HG03442 (cell line): ENCODE results near the gene PARN.
"Not testable (repeated sequence)": the region's sequence is repeated elsewhere in the genome, so short reads cannot be mapped to it uniquely, and the experiment has no call there.

Experiments used
- ATAC-seq: cut with Tn5 transposase; IDR thresholded peaks from one replicate; pipeline ENCODE4 v1.9.1; 2021; ENCODE audit warnings: mild to moderate bottlenecking, moderate library complexity; ENCODE audit not compliant: unreplicated experiment

The PARN gene

DNA sequence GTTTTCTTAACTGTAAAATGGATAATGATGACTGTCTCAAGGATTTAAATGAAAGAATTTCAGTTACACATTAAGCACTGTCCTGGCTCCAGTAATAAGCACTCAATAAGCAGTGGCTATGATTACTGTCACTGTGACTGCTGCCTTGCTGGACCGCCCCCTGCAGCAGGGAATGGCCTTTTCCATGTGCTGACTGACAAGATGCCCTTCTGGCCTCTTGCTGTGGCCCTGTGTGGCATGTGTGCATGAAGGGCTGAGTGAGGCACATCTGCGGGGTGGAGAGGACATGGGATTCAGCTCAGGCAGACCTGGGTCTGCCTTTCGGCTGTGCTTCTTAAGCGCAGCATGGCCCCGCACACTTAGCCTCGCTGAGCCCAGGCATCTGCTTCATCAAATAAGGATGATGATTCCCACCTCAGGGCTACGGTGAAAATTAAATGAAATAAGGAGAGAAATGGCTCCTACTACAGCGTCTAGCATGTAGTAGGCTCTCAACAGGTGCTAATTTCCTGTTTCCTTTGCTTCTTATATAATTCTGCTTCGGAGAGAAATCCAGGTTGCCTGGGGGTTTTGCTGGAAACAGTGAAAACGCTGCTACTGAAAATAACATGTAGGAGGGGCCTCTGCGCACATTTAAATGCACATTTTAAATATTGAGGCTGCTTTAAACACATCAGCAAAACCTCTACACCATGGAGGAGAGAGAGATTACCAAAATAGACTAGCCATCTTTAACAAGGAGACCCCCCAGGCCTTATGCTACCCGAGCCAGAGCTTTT, 183.9 kb downstream of the PARN start:
- ATAC-seq: no peak

DNA sequence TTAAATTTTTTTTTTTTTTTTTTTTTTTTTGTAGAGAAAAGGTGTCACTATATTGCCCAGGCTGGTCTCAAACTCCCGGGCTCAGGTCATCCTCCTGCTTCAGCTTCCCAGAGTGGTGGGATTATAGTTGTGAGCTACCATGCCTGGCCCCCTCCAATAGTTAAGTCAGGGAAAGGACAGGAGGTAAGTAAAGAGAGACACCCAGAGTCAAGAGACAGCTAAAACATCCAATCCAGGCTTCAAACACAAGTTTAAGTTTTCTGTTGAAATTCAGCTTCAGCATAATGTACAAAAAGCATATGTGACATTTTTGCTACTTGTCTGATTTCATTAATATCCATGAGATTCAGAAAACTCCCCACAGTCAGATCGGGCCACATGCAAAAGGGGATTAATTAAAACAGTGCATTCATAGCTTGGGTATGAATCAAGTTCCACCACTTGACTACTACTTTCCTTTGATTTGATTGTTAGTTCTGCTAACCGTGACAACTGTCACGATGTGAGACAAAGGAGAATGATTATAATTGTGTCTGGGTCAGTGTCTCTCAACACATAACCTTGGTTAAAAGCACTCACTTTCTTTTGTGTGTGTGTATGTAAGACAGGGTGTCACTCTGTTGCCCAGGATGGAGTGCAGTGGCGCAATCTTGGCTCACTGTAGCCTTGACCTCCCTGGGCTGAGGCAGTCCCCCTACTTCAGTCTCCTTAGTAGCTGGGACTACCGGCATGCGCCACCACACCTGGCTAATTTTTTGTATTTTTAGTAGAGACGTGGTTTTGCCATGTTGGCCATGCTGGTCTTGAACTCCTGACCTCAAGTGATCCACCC, 184.9 kb downstream of the PARN start:
- no peak for ATAC-seq

DNA sequence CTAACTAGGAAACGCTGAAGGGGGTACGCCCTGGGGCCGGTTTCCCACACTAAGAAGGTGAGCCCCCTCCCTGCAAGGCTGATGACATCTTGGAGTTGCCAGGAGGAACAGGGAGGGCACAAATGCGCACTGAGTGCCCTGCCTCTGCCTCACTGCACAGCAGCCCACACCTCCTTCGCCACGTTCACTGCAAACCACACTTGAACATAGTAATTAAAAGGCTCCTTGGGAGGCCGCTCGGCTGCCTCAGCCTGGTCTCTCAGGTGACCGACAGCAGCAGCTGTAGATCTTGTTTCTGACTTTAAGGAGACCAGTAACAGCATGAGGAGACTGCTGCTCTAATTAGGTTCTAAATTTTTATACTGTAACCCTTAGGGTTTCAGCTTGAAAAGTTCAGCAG, 188.5 kb downstream of the PARN start:
- ATAC-seq: not testable (repeated sequence)

DNA sequence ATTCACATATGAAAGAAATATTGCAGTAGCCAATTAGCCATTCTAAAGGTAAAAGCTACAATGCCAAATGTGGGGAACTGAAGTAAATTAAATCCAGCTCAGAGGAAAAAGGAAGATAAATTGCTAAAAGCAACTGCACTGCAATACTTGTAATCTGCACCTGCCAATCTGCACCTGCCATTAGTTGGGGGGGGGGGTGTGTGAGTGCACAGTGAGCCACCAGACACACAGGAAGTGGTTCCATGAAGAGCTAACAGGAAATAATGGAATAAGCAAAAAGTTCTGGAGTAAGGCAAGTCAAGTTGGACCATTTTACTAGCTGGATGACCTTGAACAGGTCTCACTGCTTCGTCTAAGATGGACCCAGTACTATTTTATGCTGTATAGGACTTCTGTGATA, 191.8 kb downstream of the PARN start:
- ATAC-seq: no peak

DNA sequence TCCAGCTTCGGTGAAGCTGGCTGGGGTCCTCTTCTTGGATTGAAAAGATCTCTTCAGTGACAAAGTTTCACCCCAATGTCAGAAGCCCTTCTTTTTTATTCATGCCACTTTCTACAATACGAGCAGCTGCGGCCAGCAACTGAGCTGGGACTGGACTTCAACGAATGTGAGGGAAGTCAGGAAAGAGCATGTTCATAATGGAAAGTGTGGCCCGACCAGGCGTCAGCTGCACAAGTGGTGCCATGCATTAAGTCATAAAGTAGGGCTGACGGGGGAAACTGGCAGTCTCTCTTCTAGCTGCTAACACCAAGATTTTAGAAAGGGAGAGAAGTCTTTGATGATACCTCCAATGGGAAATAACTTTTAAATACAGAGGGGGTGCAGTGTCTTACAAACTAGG, 192.6 kb downstream of the PARN start:
- ATAC-seq: no peak

DNA sequence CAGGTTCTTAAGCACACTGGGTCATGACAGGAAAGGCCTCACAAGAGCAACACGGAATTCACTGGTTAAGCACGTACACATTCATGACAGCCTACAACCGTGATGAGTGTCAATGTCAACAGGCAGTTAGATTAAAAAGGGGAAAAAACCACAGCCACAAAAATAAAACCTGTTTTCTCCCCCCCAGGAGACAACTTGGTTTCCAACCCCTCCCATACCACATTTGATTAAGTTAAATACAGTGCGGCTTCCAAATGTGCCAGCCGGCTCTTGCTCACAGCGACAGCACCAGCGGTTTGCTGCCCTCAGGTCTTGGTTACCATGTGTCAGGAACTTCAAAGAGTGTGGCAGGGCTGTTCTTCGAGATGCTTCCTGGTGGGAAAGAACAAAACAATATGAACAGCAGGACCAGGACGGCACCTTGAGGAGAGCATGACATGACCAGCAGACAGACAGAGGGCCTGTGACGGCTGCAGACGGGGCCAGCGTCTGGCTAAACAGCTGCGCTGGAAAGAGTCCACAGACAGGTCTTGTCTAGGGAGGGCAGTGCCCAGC, 193.6 kb downstream of the PARN start:
- ATAC-seq: no peak

DNA sequence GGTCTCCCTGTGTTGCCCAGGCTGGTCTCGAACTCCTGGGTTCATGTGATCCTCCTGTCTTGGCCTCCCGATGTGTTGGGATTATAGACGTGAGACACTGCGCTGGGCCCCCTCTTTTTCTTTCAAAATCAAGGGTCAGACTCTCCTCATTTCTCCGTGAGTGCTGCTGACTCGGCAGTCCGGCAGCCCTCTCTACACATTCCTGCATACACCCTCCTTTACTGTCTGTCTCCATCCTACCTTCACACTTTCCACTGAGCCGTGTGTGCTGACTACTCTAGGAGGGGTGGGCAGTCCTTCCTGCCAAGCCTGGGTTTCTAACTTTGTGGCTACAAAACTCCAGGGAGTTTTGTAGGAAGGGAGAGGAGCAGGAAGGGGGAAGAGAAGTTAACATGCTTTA, 195.2 kb downstream of the PARN start:
- no peak for ATAC-seq

DNA sequence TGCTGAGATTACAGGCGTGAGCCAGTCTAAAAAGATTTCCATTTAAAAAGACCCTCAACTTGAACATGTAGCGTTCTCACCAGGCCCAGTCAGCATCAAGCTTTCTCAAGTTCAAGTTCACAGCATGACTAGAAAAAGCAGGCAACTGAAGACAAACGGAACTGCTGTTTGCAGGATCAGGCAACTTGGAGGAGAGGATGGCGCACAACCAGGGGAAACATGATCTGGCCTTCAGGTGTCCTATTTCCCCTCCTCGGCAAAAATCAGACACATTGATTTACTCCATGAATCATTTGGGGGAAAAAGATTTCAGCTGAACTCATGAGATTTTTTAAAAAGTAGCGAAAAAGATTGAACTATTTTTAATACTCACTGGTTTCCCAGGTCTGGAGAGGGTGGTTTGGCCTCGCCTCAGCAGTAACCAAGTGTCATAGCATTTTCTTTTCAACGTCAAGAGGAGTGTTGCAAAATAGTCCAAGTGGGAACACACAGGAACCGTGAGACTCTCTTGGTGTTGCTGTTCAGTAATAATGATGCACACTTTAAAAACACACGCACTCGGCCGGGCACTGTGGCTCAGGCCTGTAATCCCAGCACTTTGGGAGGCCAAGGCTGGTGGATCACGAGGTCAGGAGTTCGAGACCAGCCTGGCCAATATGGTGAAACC, 201.0 kb downstream of the PARN start:
- ATAC-seq: not testable (repeated sequence)

DNA sequence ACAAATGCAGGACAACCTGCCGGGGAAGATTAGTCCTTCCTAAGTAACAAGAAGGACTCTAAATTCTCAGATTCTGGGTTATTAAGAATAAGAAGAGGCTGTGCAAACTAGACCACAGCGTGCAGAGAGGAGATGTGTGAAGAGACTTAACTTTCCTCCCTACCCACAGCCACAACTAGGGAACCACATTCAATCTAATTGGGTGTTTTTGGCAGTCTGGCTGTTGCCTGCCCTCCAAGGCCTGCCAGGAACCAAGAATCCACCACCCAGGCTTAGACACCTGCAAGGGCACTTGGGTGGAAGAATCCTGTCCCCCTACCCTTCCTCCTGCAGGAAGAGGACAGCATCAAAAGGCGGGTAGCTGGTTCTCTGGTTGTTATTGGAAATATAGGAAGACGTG, 202.0 kb downstream of the PARN start:
- ATAC-seq: no peak

DNA sequence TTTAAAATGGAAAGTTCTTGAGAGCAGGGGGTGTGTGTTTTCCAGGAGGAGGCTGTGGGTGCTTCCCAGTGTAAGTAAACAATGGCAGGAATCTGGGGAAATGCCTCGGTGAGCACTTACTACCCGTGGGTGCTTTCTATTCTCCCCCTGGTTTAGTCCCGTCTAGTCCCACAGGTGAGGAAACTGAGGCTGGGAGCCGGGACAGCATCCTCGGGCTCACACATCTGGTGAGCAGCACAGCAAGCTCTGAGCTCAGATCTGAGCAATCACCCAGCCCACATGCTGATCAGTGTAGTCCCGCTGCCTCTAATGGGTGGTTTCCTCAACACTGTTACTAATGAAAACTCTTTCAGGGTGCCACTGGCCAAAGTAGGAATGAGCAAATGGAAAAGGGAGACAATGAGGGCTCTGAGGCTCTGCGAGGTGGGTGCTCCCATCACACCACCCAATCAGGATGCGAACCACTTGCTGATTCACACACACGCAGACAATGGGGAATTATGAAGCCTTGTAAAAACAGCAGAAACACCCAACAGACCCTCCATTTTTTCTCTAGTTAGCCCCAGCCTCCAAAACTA, 202.6 kb downstream of the PARN start:
- no peak for ATAC-seq

DNA sequence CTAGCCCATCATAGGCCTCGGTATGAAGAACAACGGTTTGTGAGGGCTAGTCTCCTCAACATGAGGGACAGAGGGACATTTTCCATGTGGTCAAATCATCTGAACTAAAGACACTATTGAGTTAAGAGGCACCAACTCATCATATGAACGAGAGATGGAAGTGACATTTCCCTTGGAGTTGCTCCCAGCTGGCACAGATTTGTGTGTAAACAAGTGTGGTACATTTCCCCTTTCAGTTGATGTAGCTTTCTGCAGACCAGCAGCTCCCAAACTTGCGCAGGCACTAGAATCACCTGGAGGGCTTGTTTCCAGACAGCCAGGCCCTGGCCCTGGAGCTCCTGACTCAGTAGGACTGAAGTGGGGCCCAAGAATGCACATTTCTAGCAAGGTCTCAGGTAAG, 205.5 kb downstream of the PARN start:
- ATAC-seq: no peak

DNA sequence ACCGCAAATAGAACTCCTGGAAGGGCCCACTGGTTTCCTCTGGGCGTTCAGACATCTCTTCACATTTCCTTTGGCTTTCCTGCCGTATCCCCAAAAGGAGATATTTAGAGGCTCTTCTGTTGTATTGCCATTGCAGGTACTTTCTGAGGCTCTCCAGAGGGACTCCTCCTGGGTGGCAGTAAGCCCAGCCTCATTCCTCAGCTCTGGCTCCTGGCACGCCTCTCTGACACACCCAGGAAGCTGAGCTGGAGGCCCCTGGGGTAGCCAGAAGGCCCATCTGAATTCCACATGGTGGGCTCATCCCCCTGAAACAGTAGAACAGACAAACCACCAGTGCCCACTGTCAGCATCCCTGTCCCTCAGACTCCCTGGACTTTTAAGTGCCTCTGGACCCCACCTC, 206.7 kb downstream of the PARN start:
- ATAC-seq: no peak

DNA sequence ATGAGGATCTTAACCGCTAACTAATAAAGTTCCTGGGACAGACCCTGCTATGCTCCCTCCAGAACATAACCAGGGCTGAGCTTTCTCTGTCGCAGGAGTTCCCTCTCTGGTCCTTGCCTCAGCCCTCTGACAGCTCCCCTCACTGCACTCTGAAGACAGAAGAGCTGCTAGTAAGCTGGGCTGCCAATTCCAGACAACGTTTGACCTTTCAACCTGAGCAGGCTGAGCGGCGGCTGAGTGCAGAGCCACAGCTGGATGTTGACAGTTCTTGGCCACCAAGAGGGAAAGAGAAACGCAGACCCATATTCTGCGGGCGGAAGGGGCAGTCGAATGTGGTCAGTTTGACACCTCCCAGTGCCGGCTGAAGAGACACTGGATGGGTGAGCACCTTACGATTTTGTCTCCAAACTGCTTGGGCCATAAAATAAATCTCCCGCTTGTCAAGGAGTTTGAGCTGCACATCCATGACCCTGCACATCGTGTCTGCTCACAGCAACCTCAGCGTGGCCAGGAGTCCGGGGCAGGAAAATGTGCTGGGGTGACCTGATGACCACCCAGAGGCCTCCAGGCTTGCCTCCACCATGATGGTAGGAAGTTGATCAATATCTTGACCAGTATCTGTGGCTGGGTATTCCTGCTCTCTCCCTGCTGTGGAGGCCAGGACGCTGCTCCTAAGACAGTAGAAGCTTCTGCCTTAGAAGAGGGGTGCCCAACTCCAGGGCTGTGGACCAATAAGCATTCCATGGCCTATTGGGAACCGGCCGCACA, 209.2 kb downstream of the PARN start:
- ATAC-seq: no peak

DNA sequence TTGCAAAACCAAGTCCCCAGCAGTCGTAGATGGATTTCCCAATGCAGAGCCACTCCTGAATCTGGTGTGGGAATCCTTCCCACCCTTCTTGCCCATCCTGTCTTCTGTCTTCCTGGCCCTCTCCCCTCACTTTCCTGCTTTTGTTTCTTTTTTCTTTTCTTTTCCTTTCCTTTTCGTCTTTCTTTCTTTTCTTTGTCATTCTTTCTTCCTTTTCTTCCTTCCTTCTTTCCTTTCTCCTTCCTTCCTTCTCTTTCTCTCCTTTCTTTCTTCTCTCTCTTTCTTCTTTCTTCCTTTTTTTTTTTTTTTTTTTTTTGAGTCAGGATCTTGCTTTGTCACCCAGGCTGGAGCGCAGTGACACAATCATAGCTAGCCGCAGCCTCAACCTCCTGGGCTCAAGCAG, 209.8 kb downstream of the PARN start:
- ATAC-seq: not testable (repeated sequence)

DNA sequence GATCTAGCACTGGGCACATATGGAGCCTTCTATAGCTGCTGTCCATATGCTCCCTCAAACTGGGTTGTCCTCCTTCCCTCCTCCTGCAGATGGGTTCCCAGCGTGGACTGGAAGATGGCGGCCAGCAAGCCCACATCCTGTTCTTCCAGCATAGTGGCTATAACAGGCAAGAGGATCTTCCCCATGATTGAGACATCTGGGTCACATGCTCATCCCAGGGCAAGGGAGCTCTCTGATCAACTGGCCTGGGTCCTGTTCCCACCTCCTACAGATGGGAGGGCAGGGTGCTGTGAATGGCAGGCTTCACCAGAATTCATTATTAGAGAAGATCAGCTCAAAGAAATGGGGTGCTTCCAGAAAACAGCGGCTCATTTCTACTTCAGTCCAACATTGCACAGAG, 210.2 kb downstream of the PARN start:
- no peak for ATAC-seq

DNA sequence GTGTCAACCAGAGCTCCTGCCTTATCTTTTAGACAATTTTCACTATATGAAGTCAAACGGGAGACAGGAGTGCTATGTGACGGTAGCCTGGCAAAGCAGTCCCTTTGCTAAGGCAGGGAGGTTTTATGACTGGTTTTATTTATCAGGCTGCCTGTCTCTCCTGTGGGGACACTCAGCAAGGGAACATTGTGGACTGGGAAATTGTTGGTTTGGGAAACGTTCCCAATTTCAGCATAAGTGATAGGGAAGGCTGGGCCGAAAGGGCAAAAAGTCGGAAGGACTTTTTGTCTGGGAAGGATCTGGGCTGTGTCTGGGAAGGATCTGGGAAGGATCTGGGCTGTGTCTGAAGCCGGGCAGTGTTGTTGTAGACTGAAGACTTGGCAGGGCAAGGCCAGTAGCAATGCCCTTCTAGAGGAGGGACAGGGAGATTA, 211.2 kb downstream of the PARN start:
- no peak for ATAC-seq

DNA sequence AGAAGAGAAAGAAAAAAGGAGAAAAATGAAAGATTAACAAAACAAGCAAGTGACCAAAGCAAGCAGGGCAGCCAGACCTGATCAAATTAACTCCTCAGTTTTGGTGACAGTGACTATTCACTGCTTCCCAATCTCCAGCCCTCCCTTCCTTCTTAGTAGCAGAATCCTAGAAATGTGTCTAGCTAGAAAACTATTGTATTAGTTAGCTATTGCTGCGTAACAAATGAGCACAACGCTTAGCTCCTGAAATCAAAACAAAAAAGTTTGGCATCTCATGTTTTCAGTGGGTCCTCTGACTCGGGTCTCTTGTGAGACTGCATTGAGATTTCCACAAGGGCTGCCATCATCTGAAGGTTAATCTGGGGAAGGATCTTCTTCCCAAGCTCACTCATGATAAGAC, 213.9 kb downstream of the PARN start:
- ATAC-seq: no peak

DNA sequence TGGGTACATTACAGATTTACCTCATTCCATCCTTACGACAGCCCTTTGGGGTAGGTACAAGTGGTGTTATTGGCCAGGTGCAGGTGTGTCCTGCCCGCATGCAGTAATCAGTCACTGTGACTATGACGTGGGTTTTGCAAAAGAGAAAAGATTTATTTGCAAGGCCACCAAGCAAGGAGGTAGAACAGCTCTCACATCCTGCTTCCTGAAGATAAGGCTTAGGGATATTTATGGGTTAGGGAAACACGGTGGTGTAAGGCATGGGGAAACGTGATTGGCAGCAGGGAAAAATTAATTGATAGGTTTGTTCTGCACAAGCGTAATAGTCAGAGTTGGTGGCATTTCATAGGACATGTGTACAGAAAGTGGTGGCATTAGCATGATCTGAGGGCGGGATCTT, 214.8 kb downstream of the PARN start:
- ATAC-seq: no peak

DNA sequence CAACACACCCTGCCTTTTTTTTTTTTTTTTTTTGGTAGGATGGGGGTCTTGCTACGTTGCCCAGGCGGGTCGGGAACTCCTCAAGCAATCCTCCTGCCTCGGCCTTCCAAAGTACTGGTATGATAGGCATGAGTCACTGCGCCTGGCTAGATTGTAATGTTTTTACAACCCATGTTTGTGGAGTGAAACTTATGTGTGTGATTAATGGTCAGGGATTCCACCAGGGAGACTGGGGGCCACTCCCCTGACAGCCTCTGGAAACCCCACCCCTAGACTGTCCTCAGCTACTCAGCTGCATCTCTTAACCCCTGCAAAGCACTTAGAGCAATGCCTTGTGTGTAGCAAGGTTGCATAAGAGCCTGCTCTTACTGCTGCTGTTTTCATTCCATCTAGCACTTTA, 220.5 kb downstream of the PARN start:
- ATAC-seq: no peak

DNA sequence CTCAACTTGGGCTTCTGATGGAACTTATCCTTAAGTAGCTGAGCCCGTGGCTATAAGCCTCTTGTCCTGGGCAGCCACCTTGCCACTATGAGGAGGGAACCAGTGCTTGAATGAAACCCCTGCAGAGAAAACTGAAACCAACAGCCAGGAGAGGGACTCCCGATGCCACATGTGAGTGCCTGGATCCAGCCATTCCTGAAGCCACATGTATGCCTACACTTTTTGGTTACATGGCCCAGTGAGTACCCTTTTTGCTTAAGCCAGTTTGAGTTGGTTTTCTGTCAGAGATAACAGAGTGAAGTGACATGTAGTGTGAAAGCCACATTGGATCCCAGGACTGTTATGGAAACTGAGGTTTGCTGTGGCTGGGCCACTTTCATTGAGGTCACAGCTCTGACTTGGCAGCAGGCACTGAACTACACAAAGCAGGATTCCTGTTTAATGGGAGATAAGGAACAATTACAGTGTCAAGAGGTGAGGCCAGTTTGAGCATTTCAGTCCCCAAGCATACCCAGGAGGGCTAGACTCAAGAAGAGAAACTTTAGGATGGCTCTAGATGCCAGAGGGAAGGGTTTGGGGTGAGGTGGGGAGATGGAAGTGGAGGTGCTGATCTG, 222.2 kb downstream of the PARN start:
- ATAC-seq: no peak
